OCI-LY1 (cell line): ENCODE measurements around the gene PLEKHM3.
"Not testable (repeated sequence)": the region's sequence is repeated elsewhere in the genome, so short reads cannot be mapped to it uniquely, and the experiment has no call there.

Experiments
- CTCF ChIP-seq: fragments of 200-600 bp; sonication (generic), shearing (Covaris generic); IDR thresholded peaks from 2 replicates; pipeline ENCODE4 v1.5.1; 2017; ENCODE audit warnings: mild to moderate bottlenecking, antibody characterized with exemption, low read length, moderate library complexity, mixed read lengths
- EZH2 ChIP-seq: fragments of 200-600 bp; sonication (generic), shearing (Covaris generic); IDR thresholded peaks from 2 replicates; pipeline ENCODE4 v1.8.0; 2017; ENCODE audit warnings: borderline replicate concordance, mixed run types, mild to moderate bottlenecking, antibody characterized with exemption, low read length, moderate library complexity, mixed read lengths

GRCh38 chr2:207949245-207949644, 76.1 kb downstream of the PLEKHM3 start:
- TF ChIP-seq CTCF, EZH2: not testable (repeated sequence)
